Mucosa of stomach (tissue), 1 donor: ENCODE results near the gene JMJD1C.

Source experiments
- H3K27me3 ChIP-seq: one replicate; pipeline ENCODE4 v1.7.0; 2013; ENCODE audit warnings: mild to moderate bottlenecking, low read length; ENCODE audit not compliant: control insufficient read depth, insufficient read depth
- H3K36me3 ChIP-seq: one replicate; pipeline ENCODE4 v1.7.0; 2013; ENCODE audit warnings: low read length; ENCODE audit not compliant: control insufficient read depth, insufficient read depth
- H3K4me1 ChIP-seq: one replicate; pipeline ENCODE4 v1.7.0; 2013; ENCODE audit warnings: mild to moderate bottlenecking, low read length; ENCODE audit not compliant: control insufficient read depth, insufficient read depth
- H3K4me3 ChIP-seq: one replicate; pipeline ENCODE4 v1.7.0; 2013; ENCODE audit warnings: low read length
- H3K9ac ChIP-seq: one replicate; pipeline ENCODE4 v1.7.0; 2013; ENCODE audit warnings: mild to moderate bottlenecking, low read length, moderate library complexity
- H3K9me3 ChIP-seq: one replicate; pipeline ENCODE4 v1.7.0; 2013; ENCODE audit warnings: mild to moderate bottlenecking, low read length, moderate library complexity; ENCODE audit not compliant: control insufficient read depth
- donor health status: Pancreatic carcinoma.

The JMJD1C gene

DNA sequence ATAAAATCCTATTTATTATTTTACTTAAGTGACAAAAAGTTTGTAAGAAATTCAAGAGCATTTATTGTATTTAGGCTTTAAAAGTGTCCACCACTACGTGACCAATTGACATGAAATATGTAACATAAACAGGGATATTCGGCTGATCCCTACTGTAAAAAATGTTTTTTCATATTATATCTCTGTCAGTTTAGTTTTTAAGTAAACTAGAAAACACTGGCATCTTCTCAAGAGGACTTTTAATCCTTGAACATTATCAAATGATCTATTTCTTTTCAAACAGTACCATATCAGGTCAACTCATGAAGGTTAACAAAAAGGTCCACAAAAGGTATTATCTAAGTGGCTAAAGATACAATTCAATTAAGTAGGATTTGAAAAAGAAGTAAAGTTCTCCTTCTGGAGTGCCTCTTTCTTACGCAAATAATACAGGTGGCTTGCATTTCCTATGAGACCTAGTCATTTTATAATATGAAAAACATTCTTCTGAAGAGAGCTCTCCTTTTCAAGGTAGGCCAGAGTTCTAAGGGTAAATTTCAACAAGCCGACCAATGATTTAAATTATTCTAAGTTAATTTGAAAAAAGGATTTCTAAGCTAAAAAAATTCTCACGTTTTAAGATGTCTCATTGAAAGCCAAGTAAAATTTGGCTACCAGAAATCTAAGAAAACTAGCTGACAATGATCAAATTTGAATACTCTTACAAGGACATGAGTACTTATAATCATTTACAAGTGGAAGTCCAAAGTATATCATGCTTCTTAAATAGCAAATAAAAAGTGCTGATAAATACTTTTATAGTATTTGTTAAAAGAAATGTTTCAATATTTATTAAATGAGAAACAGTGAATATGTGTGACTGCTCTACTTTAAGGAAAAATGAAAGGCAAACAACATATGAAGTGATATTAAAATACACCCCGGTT, 199.1 kb downstream of the JMJD1C start:
- peaks cover 6% of the 10 kb centered on the region for H3K4me1 ChIP-seq
- H3K9me3 ChIP-seq: no peaks in the 10 kb centered on the region
- H3K9ac ChIP-seq: peak overlapping the region; percentile 74
- H3K4me3 ChIP-seq: peak overlapping the region; percentile 58
- H3K36me3 ChIP-seq: no peaks in the 10 kb centered on the region
- H3K27me3 ChIP-seq: no peaks in the 10 kb centered on the region

GRCh38 chr10:63265683-63266235, 200.0 kb downstream of the JMJD1C start:
- Histone ChIP-seq H3K27me3 (no peaks in the 10 kb centered on the region), H3K4me1 (peaks cover 15% of the 10 kb centered on the region), H3K36me3 (no peaks in the 10 kb centered on the region), H3K9ac (peak overlapping the region; percentile 74), H3K9me3 (no peaks in the 10 kb centered on the region), H3K4me3 (peak overlapping the region; percentile 9)

GRCh38 chr10:63265222-63265617, 200.6 kb downstream of the JMJD1C start:
- Histone ChIP-seq H3K4me3 (peak overlapping the region; percentile 9), H3K9ac (peak overlapping the region; percentile 74), H3K27me3 (no peaks in the 10 kb centered on the region)

DNA sequence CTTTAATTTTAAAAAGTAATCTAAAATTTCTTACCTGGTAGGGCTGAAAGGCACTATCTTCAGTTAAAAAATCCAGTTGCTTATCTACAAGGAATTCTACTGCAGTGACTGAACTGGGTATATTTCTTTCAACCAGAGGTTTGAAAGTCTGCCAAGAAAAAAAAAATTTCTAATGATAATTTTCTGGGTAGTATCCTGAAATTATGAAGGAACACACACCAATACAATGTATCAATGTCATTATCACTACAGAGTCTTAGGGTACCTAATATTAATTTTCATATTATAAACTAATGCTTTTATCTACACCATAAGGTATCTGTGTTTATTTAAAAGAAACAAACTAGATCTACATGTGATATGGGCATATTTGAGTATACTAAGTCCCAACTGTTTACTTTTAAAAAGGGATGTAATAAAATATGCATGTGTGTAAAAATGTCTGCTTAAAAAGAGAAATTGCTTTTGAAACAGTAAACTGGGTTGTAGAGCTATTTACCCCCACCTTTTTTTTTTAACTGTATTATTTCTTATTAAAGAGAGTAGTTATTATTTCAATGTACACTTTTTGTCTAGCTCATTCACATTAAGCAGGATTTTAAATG, 201.1 kb downstream of the JMJD1C start:
- Histone ChIP-seq H3K4me1 (peaks cover 20% of the 10 kb centered on the region), H3K27me3 (no peaks in the 10 kb centered on the region), H3K36me3 (no peaks in the 10 kb centered on the region), H3K9me3 (no peaks in the 10 kb centered on the region), H3K4me3 (no peak overlapping the region), H3K9ac (peak overlapping the region; percentile 74)

More at GRCh38 chr10:63265222-63265617, 200.6 kb downstream of the JMJD1C start:
- H3K9me3 ChIP-seq: no peaks in the 10 kb centered on the region
- peaks cover 17% of the 10 kb centered on the region for H3K4me1 ChIP-seq
- H3K36me3 ChIP-seq: no peaks in the 10 kb centered on the region

DNA sequence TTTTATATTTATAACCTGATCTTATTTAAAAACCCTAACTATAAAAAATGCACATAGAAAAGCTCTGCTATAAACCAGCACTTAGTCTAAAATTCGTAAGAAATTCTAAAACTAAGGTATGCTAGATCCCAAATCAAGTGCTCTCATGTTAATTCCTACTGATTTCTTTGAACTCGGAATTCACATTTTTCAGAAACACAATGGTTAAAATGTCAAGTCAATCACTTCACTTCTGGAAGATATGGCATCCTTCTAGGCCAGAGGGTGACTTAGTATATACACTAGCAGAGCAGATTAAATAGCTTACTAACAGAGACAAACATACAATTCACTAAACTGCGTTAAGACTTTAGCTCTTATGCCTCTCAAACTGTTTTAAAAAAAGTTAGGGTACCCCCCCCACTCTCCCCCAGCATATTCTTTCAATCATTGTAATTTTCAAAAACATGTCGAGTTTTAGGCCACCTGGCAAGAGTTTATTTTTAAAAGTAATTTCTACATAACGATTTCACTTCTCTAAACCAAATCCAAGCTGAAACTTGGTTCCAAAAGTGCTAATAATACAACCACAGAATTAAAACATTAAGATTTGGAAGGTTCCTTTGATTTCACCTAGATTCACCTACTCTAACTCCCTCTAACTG, 203.2 kb downstream of the JMJD1C start:
- Histone ChIP-seq H3K4me3 (no peak overlapping the region), H3K36me3 (no peaks in the 10 kb centered on the region), H3K4me1 (peaks cover 34% of the 10 kb centered on the region), H3K9me3 (no peaks in the 10 kb centered on the region), H3K9ac (no peak overlapping the region), H3K27me3 (no peaks in the 10 kb centered on the region)

GRCh38 chr10:63261496-63261895, 204.3 kb downstream of the JMJD1C start:
- H3K9ac ChIP-seq: no peak overlapping the region
- H3K36me3 ChIP-seq: no peaks in the 10 kb centered on the region
- no peaks in the 10 kb centered on the region for H3K27me3 ChIP-seq
- H3K4me1 ChIP-seq: peaks cover 41% of the 10 kb centered on the region
- H3K9me3 ChIP-seq: no peaks in the 10 kb centered on the region
- no peak overlapping the region for H3K4me3 ChIP-seq

GRCh38 chr10:63260860-63261251, 204.9 kb downstream of the JMJD1C start:
- Histone ChIP-seq H3K4me1 (peaks cover 41% of the 10 kb centered on the region), H3K27me3 (no peaks in the 10 kb centered on the region), H3K4me3 (no peak overlapping the region), H3K9me3 (no peaks in the 10 kb centered on the region), H3K36me3 (no peaks in the 10 kb centered on the region), H3K9ac (no peak overlapping the region)

- no peaks in the 10 kb centered on the region for H3K27me3 ChIP-seq
- H3K9me3 ChIP-seq: no peaks in the 10 kb centered on the region
- no peak overlapping the region for H3K4me3 ChIP-seq
- H3K36me3 ChIP-seq: no peaks in the 10 kb centered on the region
- peaks cover 41% of the 10 kb centered on the region for H3K4me1 ChIP-seq
- H3K9ac ChIP-seq: no peak overlapping the region
Measured at GRCh38 chr10:63260103-63260859, 205.5 kb downstream of the JMJD1C start.

DNA sequence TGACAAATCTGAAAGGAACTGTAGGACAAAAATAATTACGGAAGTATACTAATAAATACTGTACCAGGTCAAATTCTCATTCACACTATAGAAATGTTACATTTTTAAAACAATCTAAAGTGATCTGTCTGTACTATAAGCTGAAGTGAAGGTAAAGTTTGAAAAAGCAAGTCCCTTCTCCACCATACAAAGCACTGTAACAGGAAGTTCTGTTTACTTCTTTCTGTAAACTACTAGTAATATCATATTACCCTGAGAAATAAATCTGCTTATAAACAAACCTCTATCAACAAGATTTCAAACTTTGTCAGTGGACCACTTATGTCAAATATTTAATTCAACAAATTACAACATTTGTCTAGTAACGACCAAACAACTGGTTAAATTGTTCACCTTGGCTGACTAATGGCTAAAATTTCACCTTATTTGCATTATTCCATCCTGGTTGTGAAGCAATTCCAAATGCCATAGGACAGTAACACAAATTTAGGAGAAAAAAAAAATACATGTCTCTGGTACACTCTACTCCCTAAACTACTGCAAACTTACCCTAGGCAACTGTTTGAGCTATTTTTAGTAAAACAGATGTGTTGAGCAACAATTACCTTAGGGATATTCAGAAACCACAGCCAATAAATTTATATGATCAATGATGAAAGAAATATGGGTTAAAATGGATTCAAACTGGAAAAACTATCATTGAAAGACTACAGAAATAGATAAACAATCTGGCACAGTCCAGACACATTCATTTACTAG, 206.7 kb downstream of the JMJD1C start:
- H3K9me3 ChIP-seq: no peaks in the 10 kb centered on the region
- no peak overlapping the region for H3K9ac ChIP-seq
- no peaks in the 10 kb centered on the region for H3K36me3 ChIP-seq
- H3K27me3 ChIP-seq: no peaks in the 10 kb centered on the region
- H3K4me3 ChIP-seq: no peak overlapping the region
- H3K4me1 ChIP-seq: peaks cover 35% of the 10 kb centered on the region

- no peak overlapping the region for H3K9ac ChIP-seq
- H3K4me1 ChIP-seq: peaks cover 35% of the 10 kb centered on the region
- no peaks in the 10 kb centered on the region for H3K36me3 ChIP-seq
- H3K9me3 ChIP-seq: no peaks in the 10 kb centered on the region
- no peaks in the 10 kb centered on the region for H3K27me3 ChIP-seq
- no peak overlapping the region for H3K4me3 ChIP-seq
Measured at GRCh38 chr10:63257778-63258177, 208.0 kb downstream of the JMJD1C start.
